ENCODE measurements around the gene CD300C.

Gene CD300C

DNA sequence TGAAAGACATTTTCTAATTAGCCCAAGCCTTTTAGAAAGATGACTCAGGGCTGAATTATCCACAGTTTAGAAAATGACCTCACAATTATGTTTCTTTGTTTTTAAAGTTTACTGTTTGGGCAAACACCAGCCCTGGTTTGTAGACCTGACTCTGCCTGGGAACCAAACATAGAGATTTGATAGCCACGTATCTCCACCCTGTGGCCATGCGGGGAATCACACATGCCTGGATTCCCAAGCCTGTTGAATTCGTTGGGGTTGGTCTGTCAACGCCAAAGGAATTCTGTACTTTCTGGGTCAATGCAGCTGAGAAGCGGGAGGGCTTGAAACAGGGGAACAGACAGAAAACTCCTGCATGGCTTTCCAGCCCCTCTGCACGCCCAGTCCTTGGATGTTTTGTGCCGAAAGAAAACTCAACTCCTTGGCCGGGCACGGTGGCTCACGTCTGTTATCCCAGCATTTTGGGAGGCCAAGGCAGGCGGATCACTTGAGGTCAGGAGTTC lies 52.5 kb downstream of the CD300C start:
- ChIA-PET POLR2A (no interaction called here), CTCF (interaction anchor here (1.3 to 5.6 kb wide), 11 partner anchors 9 to 126 kb away, joined by 3 to 42 read pairs (median 5); partner anchors contain the start of gene GPR142)
- peak; percentile 76 for DNase-seq (ENCODE audit: extremely low spot score)
- TF ChIP-seq, protein P1, sequence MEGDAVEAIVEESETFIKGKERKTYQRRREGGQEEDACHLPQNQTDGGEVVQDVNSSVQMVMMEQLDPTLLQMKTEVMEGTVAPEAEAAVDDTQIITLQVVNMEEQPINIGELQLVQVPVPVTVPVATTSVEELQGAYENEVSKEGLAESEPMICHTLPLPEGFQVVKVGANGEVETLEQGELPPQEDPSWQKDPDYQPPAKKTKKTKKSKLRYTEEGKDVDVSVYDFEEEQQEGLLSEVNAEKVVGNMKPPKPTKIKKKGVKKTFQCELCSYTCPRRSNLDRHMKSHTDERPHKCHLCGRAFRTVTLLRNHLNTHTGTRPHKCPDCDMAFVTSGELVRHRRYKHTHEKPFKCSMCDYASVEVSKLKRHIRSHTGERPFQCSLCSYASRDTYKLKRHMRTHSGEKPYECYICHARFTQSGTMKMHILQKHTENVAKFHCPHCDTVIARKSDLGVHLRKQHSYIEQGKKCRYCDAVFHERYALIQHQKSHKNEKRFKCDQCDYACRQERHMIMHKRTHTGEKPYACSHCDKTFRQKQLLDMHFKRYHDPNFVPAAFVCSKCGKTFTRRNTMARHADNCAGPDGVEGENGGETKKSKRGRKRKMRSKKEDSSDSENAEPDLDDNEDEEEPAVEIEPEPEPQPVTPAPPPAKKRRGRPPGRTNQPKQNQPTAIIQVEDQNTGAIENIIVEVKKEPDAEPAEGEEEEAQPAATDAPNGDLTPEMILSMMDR (IDR thresholded peaks at IDR 0.05; ENCODE audit: control extremely low read depth, extremely low read depth, low read depth, missing control alignments): peak; percentile 92

DNA sequence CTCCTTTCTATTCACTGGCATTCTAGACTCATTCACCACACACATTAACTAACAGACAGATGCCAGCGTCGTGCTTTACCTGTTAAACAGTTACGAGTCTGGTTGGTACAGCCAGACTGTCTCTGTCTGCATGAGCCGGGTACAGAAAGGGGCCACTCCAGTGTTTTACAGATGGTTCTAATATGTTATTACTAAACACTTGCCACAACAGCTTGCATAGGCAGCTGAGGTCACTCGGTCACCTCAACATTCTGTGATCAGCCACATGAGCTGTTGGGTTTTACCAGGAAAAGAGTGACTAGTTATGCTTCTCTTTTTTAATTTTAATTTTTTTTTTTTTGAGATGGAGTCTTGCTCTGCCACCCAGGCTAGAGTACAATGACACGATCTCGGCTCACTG lies 54.3 kb downstream of the CD300C start:
- DNase-seq (ENCODE audit: extremely low spot score): no peak
- POLR2A ChIA-PET: no interaction called here
- TF ChIP-seq, protein P1 (IDR thresholded peaks at IDR 0.05; ENCODE audit: control extremely low read depth, extremely low read depth, low read depth, missing control alignments): no peak
- CTCF ChIA-PET: interaction anchor here (0.7 to 3.4 kb wide), 11 partner anchors 9 to 127 kb away, joined by 3 to 19 read pairs (median 3); partner anchors contain the start of gene GPR142

All from GM10248 (cell line).